Neutrophil (primary cell): ENCODE data around the gene FANCE.

Source experiments
- H3K27ac ChIP-seq: fragments of 200-600 bp; sonication (generic); 2 replicates; pipeline ENCODE4 v1.5.1; 2016; ENCODE audit warnings: mild to moderate bottlenecking, moderate library complexity
- H3K27me3 ChIP-seq: fragments of 200-600 bp; sonication (generic); 2 replicates; pipeline ENCODE4 v1.6.0; 2016; ENCODE audit warnings: mild to moderate bottlenecking
- H3K36me3 ChIP-seq: fragments of 200-600 bp; sonication (generic); 2 replicates; pipeline ENCODE4 v1.5.1; 2017
- H3K4me1 ChIP-seq, 2 experiments: fragments of 200-600 bp in 1 of 2; sonication (generic) in 1 of 2; 1 replicate in 1 of 2; 2 replicates in 1 of 2; pipeline versions ENCODE4 v1.5.1 to v1.6.1; 2013 to 2016; ENCODE audit warnings: low read depth in 1 of 2, low read length in 1 of 2, mild to moderate bottlenecking in 1 of 2, moderate library complexity in 1 of 2; ENCODE audit not compliant: control insufficient read depth in 1 of 2, insufficient read depth in 1 of 2
- H3K4me3 ChIP-seq, 2 experiments: fragments of 200-600 bp in 1 of 2; sonication (generic) in 1 of 2; 1 replicate in 1 of 2; 2 replicates in 1 of 2; pipeline ENCODE4 v1.5.1; 2013 to 2016; ENCODE audit warnings: low read depth in 1 of 2, low read length in 1 of 2, mild to moderate bottlenecking in 1 of 2, moderate library complexity in 1 of 2
- H3K9me3 ChIP-seq: fragments of 200-600 bp; sonication (generic); 2 replicates; pipeline ENCODE4 v1.5.1; 2016
- TF ChIP-seq, protein P1 (sequence below): fragments of 200-600 bp; sonication (generic); IDR thresholded peaks from 2 replicates; pipeline ENCODE4 v1.5.1; 2016; ENCODE audit warnings: antibody characterized with exemption

Gene FANCE

GRCh38 chr6:35486005-35486925, 34.1 kb downstream of the FANCE start:
- Histone ChIP-seq H3K4me3 (no peak overlapping the region), H3K4me1 (peaks cover 40 to 43% of the 10 kb centered on the region in 2 experiments), H3K27me3 (peaks cover 14% of the 10 kb centered on the region), H3K9me3 (no peaks in the 10 kb centered on the region), H3K27ac (no peak overlapping the region), H3K36me3 (no peaks in the 10 kb centered on the region)
- TF ChIP-seq, protein P1, sequence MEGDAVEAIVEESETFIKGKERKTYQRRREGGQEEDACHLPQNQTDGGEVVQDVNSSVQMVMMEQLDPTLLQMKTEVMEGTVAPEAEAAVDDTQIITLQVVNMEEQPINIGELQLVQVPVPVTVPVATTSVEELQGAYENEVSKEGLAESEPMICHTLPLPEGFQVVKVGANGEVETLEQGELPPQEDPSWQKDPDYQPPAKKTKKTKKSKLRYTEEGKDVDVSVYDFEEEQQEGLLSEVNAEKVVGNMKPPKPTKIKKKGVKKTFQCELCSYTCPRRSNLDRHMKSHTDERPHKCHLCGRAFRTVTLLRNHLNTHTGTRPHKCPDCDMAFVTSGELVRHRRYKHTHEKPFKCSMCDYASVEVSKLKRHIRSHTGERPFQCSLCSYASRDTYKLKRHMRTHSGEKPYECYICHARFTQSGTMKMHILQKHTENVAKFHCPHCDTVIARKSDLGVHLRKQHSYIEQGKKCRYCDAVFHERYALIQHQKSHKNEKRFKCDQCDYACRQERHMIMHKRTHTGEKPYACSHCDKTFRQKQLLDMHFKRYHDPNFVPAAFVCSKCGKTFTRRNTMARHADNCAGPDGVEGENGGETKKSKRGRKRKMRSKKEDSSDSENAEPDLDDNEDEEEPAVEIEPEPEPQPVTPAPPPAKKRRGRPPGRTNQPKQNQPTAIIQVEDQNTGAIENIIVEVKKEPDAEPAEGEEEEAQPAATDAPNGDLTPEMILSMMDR = no peak

- TF ChIP-seq, protein P1 = no peak
- no peaks in the 10 kb centered on the region for H3K36me3 ChIP-seq
- H3K4me1 ChIP-seq = peaks cover 49 to 52% of the 10 kb centered on the region in 2 experiments
- H3K27ac ChIP-seq = peak overlapping the region; percentile 57
- no peaks in the 10 kb centered on the region for H3K9me3 ChIP-seq
- H3K27me3 ChIP-seq = peaks cover 30% of the 10 kb centered on the region
- H3K4me3 ChIP-seq = no peak overlapping the region
Observed at GRCh38 chr6:35487658-35488516, 35.7 kb downstream of the FANCE start.

- TF ChIP-seq, protein P1 = no peak
- no peaks in the 10 kb centered on the region for H3K36me3 ChIP-seq
- no peaks in the 10 kb centered on the region for H3K9me3 ChIP-seq
- H3K4me3 ChIP-seq = no peak overlapping the region
- peaks cover 36% of the 10 kb centered on the region for H3K27me3 ChIP-seq
- H3K4me1 ChIP-seq = peaks cover 51 to 53% of the 10 kb centered on the region in 2 experiments
- peak overlapping the region; percentile 57 for H3K27ac ChIP-seq
Observed at GRCh38 chr6:35488517-35488862, 36.4 kb downstream of the FANCE start.

- Histone ChIP-seq H3K4me3 (no peak overlapping the region), H3K9me3 (no peaks in the 10 kb centered on the region), H3K27me3 (peaks cover 42% of the 10 kb centered on the region), H3K36me3 (no peaks in the 10 kb centered on the region), H3K4me1 (peaks cover 50 to 51% of the 10 kb centered on the region in 2 experiments), H3K27ac (no peak overlapping the region)
- TF ChIP-seq, protein P1 = no peak
Observed at GRCh38 chr6:35489066-35489465, 36.9 kb downstream of the FANCE start.

GRCh38 chr6:35489995-35490791, 38.1 kb downstream of the FANCE start:
- Histone ChIP-seq H3K4me1 (peaks cover 46 to 51% of the 10 kb centered on the region in 2 experiments), H3K4me3 (no peak overlapping the region), H3K27ac (no peak overlapping the region), H3K9me3 (no peaks in the 10 kb centered on the region), H3K36me3 (no peaks in the 10 kb centered on the region), H3K27me3 (peaks cover 53% of the 10 kb centered on the region)
- TF ChIP-seq, protein P1 = no peak
